ENCODE results near the gene PDGFRB. TPM values are rescaled to one million over a fixed set of nuclear protein-coding genes. Genes with fewer than 3 reads are reported as not detected.
A peak's percentile ranks its signal among the peaks of the same experiment; 100 is the strongest.

The PDGFRB gene
- total and polyA plus RNA-seq, 4 donors, result 33.6 to 215 (median 78.3) TPM

- Histone ChIP-seq H3K36me3 (ENCODE audit: control insufficient read depth in 4 of 4, insufficient read depth in 4 of 4, low read length in 4 of 4) (no peaks in the 10 kb centered on the region), H3K9ac (ENCODE audit: insufficient read depth in 1 of 2, low read length in 2 of 2) (no peak overlapping the region), H3K9me3 (ENCODE audit: control insufficient read depth in 4 of 4, insufficient read depth in 3 of 4, low read length in 3 of 4) (peaks cover 0 to 2% (median 0%) of the 10 kb centered on the region in 4 donors), H3K27ac (ENCODE audit: low read depth in 1 of 2, low read length in 1 of 2) (no peak overlapping the region), H3K27me3 (ENCODE audit: control insufficient read depth in 3 of 3, insufficient read depth in 3 of 3, low read length in 2 of 3) (peaks cover 3 to 28% (median 13%) of the 10 kb centered on the region in 3 donors), H3K4me1 (ENCODE audit: control insufficient read depth in 5 of 5, insufficient read depth in 5 of 5, low read length in 5 of 5) (peaks cover 0 to 19% (median 6%) of the 10 kb centered on the region in 5 donors), H3K4me3 (no peak overlapping the region)
- WGBS, 2 donors, result 58 to 60% methylated on average over 3 of the region's 3 CpGs
- DNase-seq (no peak), ATAC-seq (ENCODE audit: insufficient read depth, low FRiP score) (no peak)
- TF ChIP-seq CTCF (IDR thresholded peaks at IDR 0.05; ENCODE audit: control extremely low read depth, extremely low read depth), result no peak
These were observed 32.6 kb upstream of the PDGFRB start for GRCh38 chr5:150188146-150188842.

- no peak for TF ChIP-seq CTCF (IDR thresholded peaks at IDR 0.05; ENCODE audit: control extremely low read depth, extremely low read depth)
- H3K36me3 ChIP-seq (ENCODE audit: control insufficient read depth in 4 of 4, insufficient read depth in 4 of 4, low read length in 4 of 4), result no peaks in the 10 kb centered on the region
- H3K27me3 ChIP-seq (ENCODE audit: control insufficient read depth in 3 of 3, insufficient read depth in 3 of 3, low read length in 2 of 3), result peaks cover 3 to 28% (median 13%) of the 10 kb centered on the region in 3 donors
- H3K9ac ChIP-seq (ENCODE audit: insufficient read depth in 1 of 2, low read length in 2 of 2), result no peak overlapping the region
- no peak for ATAC-seq (ENCODE audit: insufficient read depth, low FRiP score)
- WGBS, 2 donors, result 64 to 66% methylated on average over 4 of the region's 4 CpGs
- H3K27ac ChIP-seq (ENCODE audit: low read depth in 1 of 2, low read length in 1 of 2), result no peak overlapping the region
- peaks cover 0 to 2% (median 0%) of the 10 kb centered on the region in 4 donors for H3K9me3 ChIP-seq (ENCODE audit: control insufficient read depth in 4 of 4, insufficient read depth in 3 of 4, low read length in 3 of 4)
- H3K4me1 ChIP-seq (ENCODE audit: control insufficient read depth in 5 of 5, insufficient read depth in 5 of 5, low read length in 5 of 5), result peaks cover 0 to 19% (median 6%) of the 10 kb centered on the region in 5 donors
- DNase-seq, result peak; percentile 53 to 73 (median 62)
- no peak overlapping the region for H3K4me3 ChIP-seq
These were observed 31.3 kb upstream of the PDGFRB start for GRCh38 chr5:150186897-150187296.

GRCh38 chr5:150186137-150186536, 30.5 kb upstream of the PDGFRB start:
- ATAC-seq (ENCODE audit: insufficient read depth, low FRiP score) (no peak), DNase-seq (no peak)
- 92 to 93% methylated on average over 8 of the region's 8 CpGs for WGBS, 2 donors
- H3K4me3 ChIP-seq, result no peak overlapping the region
- H3K27me3 ChIP-seq (ENCODE audit: control insufficient read depth in 3 of 3, insufficient read depth in 3 of 3, low read length in 2 of 3), result peaks cover 3 to 28% (median 13%) of the 10 kb centered on the region in 3 donors
- H3K4me1 ChIP-seq (ENCODE audit: control insufficient read depth in 5 of 5, insufficient read depth in 5 of 5, low read length in 5 of 5), result peaks cover 0 to 20% (median 6%) of the 10 kb centered on the region in 5 donors
- H3K9ac ChIP-seq (ENCODE audit: insufficient read depth in 1 of 2, low read length in 2 of 2), result no peak overlapping the region
- no peak for TF ChIP-seq CTCF (IDR thresholded peaks at IDR 0.05; ENCODE audit: control extremely low read depth, extremely low read depth)
- H3K27ac ChIP-seq (ENCODE audit: low read depth in 1 of 2, low read length in 1 of 2), result no peak overlapping the region
- H3K36me3 ChIP-seq (ENCODE audit: control insufficient read depth in 4 of 4, insufficient read depth in 4 of 4, low read length in 4 of 4), result no peaks in the 10 kb centered on the region
- peaks cover 0 to 2% (median 0%) of the 10 kb centered on the region in 4 donors for H3K9me3 ChIP-seq (ENCODE audit: control insufficient read depth in 4 of 4, insufficient read depth in 3 of 4, low read length in 3 of 4)

Data from lung (tissue), 12 donors.